ENCODE results near the gene ATXN7L2.

DNA sequence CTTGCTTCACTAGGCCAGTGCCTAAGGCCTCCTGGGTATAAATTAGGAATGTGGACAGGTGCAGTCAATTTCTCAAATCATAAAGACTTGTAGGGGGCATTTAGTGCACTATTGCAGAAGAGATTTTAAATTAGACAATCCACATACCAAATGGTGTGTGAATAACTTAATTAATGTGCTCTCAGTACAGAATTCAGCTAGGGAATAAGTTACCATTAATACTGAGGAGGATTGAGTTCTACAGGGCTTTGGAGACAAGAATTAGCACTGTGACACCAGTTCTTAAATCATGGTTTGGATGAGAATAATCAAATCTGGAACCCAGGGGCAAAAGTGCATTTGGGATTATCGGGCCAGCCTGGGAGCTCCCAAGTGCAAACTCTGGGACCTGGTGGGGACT lies 15.6 kb upstream of the ATXN7L2 start:
- TF ChIP-seq, protein P1, sequence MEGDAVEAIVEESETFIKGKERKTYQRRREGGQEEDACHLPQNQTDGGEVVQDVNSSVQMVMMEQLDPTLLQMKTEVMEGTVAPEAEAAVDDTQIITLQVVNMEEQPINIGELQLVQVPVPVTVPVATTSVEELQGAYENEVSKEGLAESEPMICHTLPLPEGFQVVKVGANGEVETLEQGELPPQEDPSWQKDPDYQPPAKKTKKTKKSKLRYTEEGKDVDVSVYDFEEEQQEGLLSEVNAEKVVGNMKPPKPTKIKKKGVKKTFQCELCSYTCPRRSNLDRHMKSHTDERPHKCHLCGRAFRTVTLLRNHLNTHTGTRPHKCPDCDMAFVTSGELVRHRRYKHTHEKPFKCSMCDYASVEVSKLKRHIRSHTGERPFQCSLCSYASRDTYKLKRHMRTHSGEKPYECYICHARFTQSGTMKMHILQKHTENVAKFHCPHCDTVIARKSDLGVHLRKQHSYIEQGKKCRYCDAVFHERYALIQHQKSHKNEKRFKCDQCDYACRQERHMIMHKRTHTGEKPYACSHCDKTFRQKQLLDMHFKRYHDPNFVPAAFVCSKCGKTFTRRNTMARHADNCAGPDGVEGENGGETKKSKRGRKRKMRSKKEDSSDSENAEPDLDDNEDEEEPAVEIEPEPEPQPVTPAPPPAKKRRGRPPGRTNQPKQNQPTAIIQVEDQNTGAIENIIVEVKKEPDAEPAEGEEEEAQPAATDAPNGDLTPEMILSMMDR (IDR thresholded peaks at IDR 0.05) = no peak
- TF ChIP-seq POLR2A (IDR thresholded peaks at IDR 0.05) = no peak

Measured in heart left ventricle (tissue), 13 donors.